K562 (cell line): ENCODE results near the gene OR8K5. TPM values are rescaled to one million over a fixed set of nuclear protein-coding genes. Genes with fewer than 3 reads are reported as not detected.

Source experiments
- ATAC-seq: fragments of 200-7000 bp; cut with Tn5 transposase; 3 replicates; pipeline ENCODE4 v1.9.1; 2020; ENCODE audit warnings: moderate library complexity
- Bru-seq: library from RNA; stranded (reverse); fragments of 400-500 nt; gene quantifications from one replicate; lab custom pipeline; 2021; lab: Mats Ljungman, UMichigan
- BruChase-seq, 2 experiments: library from RNA; stranded (reverse); fragments of 400-500 nt; gene quantifications; one replicate each; lab custom pipeline; 2021; lab: Mats Ljungman, UMichigan
- BruUV-seq: library from RNA; stranded (reverse); fragments of 400-500 nt; replicated peaks from 2 replicates; lab custom pipeline; 2021; lab: Mats Ljungman, UMichigan
- CTCF ChIA-PET: fragments of 300-600 bp; formaldehyde crosslinking; extraction: SDS; loops from one replicate; lab custom pipeline; 2021; ENCODE audit warnings: low intra/inter-chr PET ratio; lab: Yijun Ruan, JAX
- POLR2A ChIA-PET: fragments of 300-600, 350-650 bp; sonication (Branson Sonifier 250); formaldehyde crosslinking; extraction: SDS; loops from one replicate; lab custom pipeline; 2021; ENCODE audit warnings: antibody characterized with exemption, inconsistent platforms; lab: Yijun Ruan, JAX
- DNase-seq, 4 experiments: peaks; one replicate each; pipeline versions ENCODE4 v3.0.0 to v3.0.0-alpha.2; 2011 to 2018; ENCODE audit warnings: low spot score in 3 of 4, mixed read lengths in 3 of 4; ENCODE audit errors: extremely low read depth in 1 of 4
- FAIRE-seq: peaks from 2 replicates; lab custom pipeline; 2011; peaks lifted over from hg19 to GRCh38; lab: Jason Lieb, UNC
- H2AFZ ChIP-seq: 2 replicates; pipeline ENCODE4 v1.6.0; 2011; ENCODE audit warnings: low read depth, low read length, control low read depth, inconsistent platforms
- H3K27ac ChIP-seq: fragments of 200-600 bp; 3 replicates; pipeline ENCODE4 v1.8.0; 2011; ENCODE audit warnings: low read depth, mild to moderate bottlenecking, control low read depth, inconsistent platforms, low read length, moderate library complexity, mixed read lengths; ENCODE audit errors: extremely low read depth
- H3K27me3 ChIP-seq, 2 experiments: fragments of 300-600 bp in 1 of 2; 2 replicates in 1 of 2; 3 replicates in 1 of 2; pipeline versions ENCODE4 v1.6.0 to v1.8.0; 2011; ENCODE audit warnings: inconsistent platforms in 2 of 2, low read length in 2 of 2, mild to moderate bottlenecking in 1 of 2, mixed read lengths in 1 of 2, moderate library complexity in 1 of 2; ENCODE audit not compliant: control insufficient read depth in 2 of 2, insufficient read depth in 2 of 2
- H3K36me3 ChIP-seq: fragments of 300-600 bp; 3 replicates; pipeline ENCODE4 v1.8.0; 2011; ENCODE audit warnings: mild to moderate bottlenecking, low read length, inconsistent platforms; ENCODE audit not compliant: control insufficient read depth, insufficient read depth
- H3K4me1 ChIP-seq, 2 experiments: fragments of 200-600 bp in 1 of 2; replicated peaks in 1 of 2; 2 replicates in 1 of 2; 3 replicates in 1 of 2; pipeline versions ENCODE4 v1.5.1 to v1.8.0; 2011; ENCODE audit warnings: inconsistent platforms in 2 of 2, low read length in 2 of 2, mild to moderate bottlenecking in 1 of 2, mixed read lengths in 1 of 2, moderate library complexity in 1 of 2; ENCODE audit not compliant: control insufficient read depth in 2 of 2, insufficient read depth in 2 of 2
- H3K4me2 ChIP-seq: 2 replicates; pipeline ENCODE4 v1.6.1; 2011; ENCODE audit warnings: low read length, control low read depth, inconsistent platforms, mixed read lengths; ENCODE audit not compliant: insufficient read depth
- H3K4me3 ChIP-seq: fragments of 200-600 bp; sonication (generic), shearing (Covaris generic); 2 replicates; pipeline ENCODE4 v1.5.1; 2016; ENCODE audit warnings: control low read depth, inconsistent platforms
- H3K79me2 ChIP-seq: fragments of 200-600 bp; 3 replicates; pipeline ENCODE4 v1.8.0; 2011; ENCODE audit warnings: low read length, inconsistent platforms; ENCODE audit not compliant: control insufficient read depth, insufficient read depth
- H3K9ac ChIP-seq, 2 experiments: 2 replicates each; pipeline versions ENCODE4 v1.6.0 to v1.6.1; 2011; ENCODE audit warnings: low read depth in 2 of 2, low read length in 2 of 2, control low read depth in 1 of 2, inconsistent platforms in 1 of 2, mild to moderate bottlenecking in 1 of 2, mixed read lengths in 1 of 2; ENCODE audit not compliant: insufficient read depth in 1 of 2
- H3K9me1 ChIP-seq: one replicate; pipeline ENCODE4 v1.6.0; 2011; ENCODE audit warnings: inconsistent platforms, mild to moderate bottlenecking, low read length, moderate library complexity; ENCODE audit not compliant: control insufficient read depth, insufficient read depth
- H3K9me3 ChIP-seq: replicated peaks from 2 replicates; pipeline ENCODE4 v1.5.1; 2011; ENCODE audit warnings: low read depth, low read length, inconsistent platforms; ENCODE audit not compliant: control insufficient read depth, insufficient read depth
- H4K20me1 ChIP-seq: replicated peaks from 2 replicates; pipeline ENCODE4 v1.6.1; 2011; ENCODE audit warnings: low read length, inconsistent platforms, mixed read lengths; ENCODE audit not compliant: control insufficient read depth, insufficient read depth
- SRSF7 ChIP-seq: fragments of 200-400 bp; formaldehyde crosslinking; optimal IDR thresholded peaks from 2 replicates; pipeline ENCODE3; 2017; ENCODE audit warnings: mild to moderate bottlenecking, low read depth, low read length
- WGBS: fragments of 100-300 bp; shearing (Covaris generic); methylation state at CpG from one replicate; pipeline ENCODE4 v1.1.6; 2016; ENCODE audit warnings: low coverage, mixed read lengths; ENCODE audit not compliant: insufficient coverage; ENCODE audit errors: missing lambda C conversion rate; 5-methylcytosine and 5-hydroxymethylcytosine counted together
- in situ Hi-C: fragments of 300-500 bp; cut with MboI; formaldehyde crosslinking; loops from 4 replicates; pipeline ENCODE4 v1.15.0; 2018; ENCODE audit warnings: inconsistent platforms, mixed read lengths
- intact Hi-C: fragments of 100-400 bp; cut with micrococcal nuclease; formaldehyde crosslinking; loops from 2 replicates; pipeline ENCODE4 v1.14.2; 2022
- long read RNA-seq, 3 experiments: library from polyadenylated mRNA in 2 of 3; library from RNA in 1 of 3; unstranded in 2 of 3; stranded (forward) in 1 of 3; transcript quantifications; one replicate each; pipeline ENCODE4 v2.0.0, GENCODE V29; 2019 to 2022
- polyA minus RNA-seq, 3 experiments: library from RNA; depleted of rRNA, polyadenylated mRNA; stranded (reverse); fragments of >200 nt; gene quantifications; 2 replicates each; pipeline ENCODE4 v1.2.3, GENCODE V29; 2011
- polyA plus RNA-seq, 8 experiments: library from polyadenylated mRNA; depleted of rRNA in 4 of 8; stranded (reverse) in 5 of 8; unstranded in 3 of 8; fragments of >200 nt; fragmentation: Nextera tagmentation in 2 of 8; fragmentation: Illumina TruSeq in 1 of 8; extraction: Ambion mirVana in 2 of 8; extraction: Trizol in 1 of 8; gene quantifications; 2 replicates each; pipeline versions ENCODE4 v1.2.1 to v1.2.3, GENCODE V29; 2011 to 2014; ENCODE audit warnings: inconsistent platforms in 1 of 8, missing spikeins in 1 of 8
- total RNA-seq, 7 experiments: library from RNA; depleted of rRNA in 6 of 7; stranded (reverse); fragments of >200 nt in 6 of 7; fragmentation: Illumina TruSeq in 2 of 7; extraction: Trizol in 2 of 7; gene quantifications; 2 replicates each; pipeline versions ENCODE4 v1.2.1 to v1.2.3, GENCODE V29; 2011 to 2021; ENCODE audit warnings: low replicate concordance in 1 of 7
- TF ChIP-seq, protein P1 (sequence below): fragments of 250-450 bp; sonication (Bioruptor Pico); IDR thresholded peaks from 2 replicates; pipeline ENCODE4 v1.4.0; 2020; ENCODE audit warnings: mild to moderate bottlenecking, moderate library complexity, borderline replicate concordance
- TF ChIP-seq, protein P2 (sequence below): sonication (generic); formaldehyde crosslinking; IDR thresholded peaks from 2 replicates; pipeline ENCODE4 v1.8.0; 2023; ENCODE audit warnings: missing genetic modification reagents, mild to moderate bottlenecking, borderline replicate concordance

OR8K5 gene, protein sequence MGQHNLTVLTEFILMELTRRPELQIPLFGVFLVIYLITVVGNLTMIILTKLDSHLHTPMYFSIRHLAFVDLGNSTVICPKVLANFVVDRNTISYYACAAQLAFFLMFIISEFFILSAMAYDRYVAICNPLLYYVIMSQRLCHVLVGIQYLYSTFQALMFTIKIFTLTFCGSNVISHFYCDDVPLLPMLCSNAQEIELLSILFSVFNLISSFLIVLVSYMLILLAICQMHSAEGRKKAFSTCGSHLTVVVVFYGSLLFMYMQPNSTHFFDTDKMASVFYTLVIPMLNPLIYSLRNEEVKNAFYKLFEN
- not detected in 2 replicates for total RNA-seq (2011; cell fraction: chromatin; rRNA removed; ENCODE audit: low replicate concordance)
- total RNA-seq (2011; cell fraction: nucleolus; rRNA removed), result not detected in 2 replicates
- not detected in 2 replicates for total RNA-seq (2011; cell fraction: nucleoplasm; rRNA removed)
- total RNA-seq (2014; rRNA removed) (not detected in 2 replicates), total RNA-seq (2014; rRNA removed; fragmentation: Illumina TruSeq; extraction: Trizol) (not detected in 2 replicates), total RNA-seq (2015; rRNA removed; fragmentation: Illumina TruSeq; extraction: Trizol) (not detected in 2 replicates), total RNA-seq (2021) (not detected in 2 replicates), polyA plus RNA-seq (2011; rRNA removed) (not detected in 2 replicates), polyA plus RNA-seq (2014; fragmentation: Illumina TruSeq; extraction: Trizol) (not detected in 2 replicates), polyA plus RNA-seq (2014; fragmentation: Nextera tagmentation; extraction: Ambion mirVana) (not detected), polyA plus RNA-seq (2014; rRNA removed) (not detected in 2 replicates), polyA minus RNA-seq (2011; rRNA and poly(A)+ RNA removed) (not detected in 2 replicates), Bru-seq, nascent RNA (not detected), BruChase-seq, experiment 1, labeled RNA remaining after a 2-hour chase (not detected), BruChase-seq, experiment 2, labeled RNA remaining after a 6-hour chase (not detected)
- not detected in 2 replicates for polyA plus RNA-seq (2011; cell fraction: cytosol; rRNA removed)
- not detected in 2 replicates for polyA plus RNA-seq (2011; cell fraction: nucleus; rRNA removed)
- not detected in 2 replicates for polyA plus RNA-seq (2012)
- not detected in 2 replicates for polyA minus RNA-seq (2011; cell fraction: cytosol; rRNA and poly(A)+ RNA removed)
- polyA minus RNA-seq (2011; cell fraction: nucleus; rRNA and poly(A)+ RNA removed), result not detected in 2 replicates
- long read RNA-seq, experiment 1, result 0 reads
- long read RNA-seq, experiment 2, result 0 reads
- long read RNA-seq, experiment 3, result 0 reads

DNA sequence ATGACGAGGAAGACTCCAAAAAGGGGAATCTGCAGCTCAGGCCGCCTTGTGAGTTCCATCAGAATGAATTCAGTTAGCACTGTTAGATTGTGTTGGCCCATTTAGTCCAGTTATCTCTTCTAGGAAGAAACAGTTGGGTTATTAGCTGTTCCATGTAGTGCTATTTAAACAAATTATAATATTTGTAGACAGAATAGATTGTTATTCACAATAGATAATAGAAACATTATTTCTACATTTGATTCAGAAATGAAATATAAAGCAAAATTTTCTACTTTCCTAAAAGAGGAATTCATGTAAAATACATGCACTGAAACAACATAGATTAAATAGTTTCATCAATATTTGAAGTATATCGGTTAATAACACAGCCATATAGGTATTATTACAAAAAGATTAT lies at the start of gene OR8K5:
Gene OR8K5, minus strand, starts transcription at position 101 of the 400 bp plus-strand sequence. Its CDS starts 0 bp downstream, at position 101.
- Histone ChIP-seq H3K9me1 (no peaks in the 10 kb centered on the region), H3K27me3 (no peaks in the 10 kb centered on the region), H4K20me1 (no peaks in the 10 kb centered on the region), H3K4me2 (no peak within 1 kb of the TSS), H3K27ac (no peak within 1 kb of the TSS), H3K36me3 (no peaks in the 10 kb centered on the region), H3K9me3 (no peaks in the 10 kb centered on the region; the same call in 1 of the 2 replicates), H2AFZ (no peak within 1 kb of the TSS), H3K4me1 (no peaks in the 10 kb centered on the region), H3K9ac (no peak within 1 kb of the TSS), H3K79me2 (no peaks in the 10 kb centered on the region), H3K4me3 (no peak within 1 kb of the TSS)
- CTCF ChIA-PET, result no interaction called here
- no TSS peak for BruUV-seq
- FAIRE-seq (no peak), DNase-seq (no peak), ATAC-seq (no peak)
- POLR2A ChIA-PET, result no interaction called here
- intact Hi-C loops, result loop anchor here (10.0 kb wide), 1 partner anchor 55 kb away; the partner anchor contains the start of gene OR8H2
- 0% methylated on average over 3 of the region's 3 CpGs for WGBS
- in situ Hi-C loops, result no loop called here
- TF ChIP-seq, protein P1, sequence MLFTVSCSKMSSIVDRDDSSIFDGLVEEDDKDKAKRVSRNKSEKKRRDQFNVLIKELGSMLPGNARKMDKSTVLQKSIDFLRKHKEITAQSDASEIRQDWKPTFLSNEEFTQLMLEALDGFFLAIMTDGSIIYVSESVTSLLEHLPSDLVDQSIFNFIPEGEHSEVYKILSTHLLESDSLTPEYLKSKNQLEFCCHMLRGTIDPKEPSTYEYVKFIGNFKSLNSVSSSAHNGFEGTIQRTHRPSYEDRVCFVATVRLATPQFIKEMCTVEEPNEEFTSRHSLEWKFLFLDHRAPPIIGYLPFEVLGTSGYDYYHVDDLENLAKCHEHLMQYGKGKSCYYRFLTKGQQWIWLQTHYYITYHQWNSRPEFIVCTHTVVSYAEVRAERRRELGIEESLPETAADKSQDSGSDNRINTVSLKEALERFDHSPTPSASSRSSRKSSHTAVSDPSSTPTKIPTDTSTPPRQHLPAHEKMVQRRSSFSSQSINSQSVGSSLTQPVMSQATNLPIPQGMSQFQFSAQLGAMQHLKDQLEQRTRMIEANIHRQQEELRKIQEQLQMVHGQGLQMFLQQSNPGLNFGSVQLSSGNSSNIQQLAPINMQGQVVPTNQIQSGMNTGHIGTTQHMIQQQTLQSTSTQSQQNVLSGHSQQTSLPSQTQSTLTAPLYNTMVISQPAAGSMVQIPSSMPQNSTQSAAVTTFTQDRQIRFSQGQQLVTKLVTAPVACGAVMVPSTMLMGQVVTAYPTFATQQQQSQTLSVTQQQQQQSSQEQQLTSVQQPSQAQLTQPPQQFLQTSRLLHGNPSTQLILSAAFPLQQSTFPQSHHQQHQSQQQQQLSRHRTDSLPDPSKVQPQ, result no peak
- TF ChIP-seq SRSF7, result no peak
- TF ChIP-seq, protein P2, sequence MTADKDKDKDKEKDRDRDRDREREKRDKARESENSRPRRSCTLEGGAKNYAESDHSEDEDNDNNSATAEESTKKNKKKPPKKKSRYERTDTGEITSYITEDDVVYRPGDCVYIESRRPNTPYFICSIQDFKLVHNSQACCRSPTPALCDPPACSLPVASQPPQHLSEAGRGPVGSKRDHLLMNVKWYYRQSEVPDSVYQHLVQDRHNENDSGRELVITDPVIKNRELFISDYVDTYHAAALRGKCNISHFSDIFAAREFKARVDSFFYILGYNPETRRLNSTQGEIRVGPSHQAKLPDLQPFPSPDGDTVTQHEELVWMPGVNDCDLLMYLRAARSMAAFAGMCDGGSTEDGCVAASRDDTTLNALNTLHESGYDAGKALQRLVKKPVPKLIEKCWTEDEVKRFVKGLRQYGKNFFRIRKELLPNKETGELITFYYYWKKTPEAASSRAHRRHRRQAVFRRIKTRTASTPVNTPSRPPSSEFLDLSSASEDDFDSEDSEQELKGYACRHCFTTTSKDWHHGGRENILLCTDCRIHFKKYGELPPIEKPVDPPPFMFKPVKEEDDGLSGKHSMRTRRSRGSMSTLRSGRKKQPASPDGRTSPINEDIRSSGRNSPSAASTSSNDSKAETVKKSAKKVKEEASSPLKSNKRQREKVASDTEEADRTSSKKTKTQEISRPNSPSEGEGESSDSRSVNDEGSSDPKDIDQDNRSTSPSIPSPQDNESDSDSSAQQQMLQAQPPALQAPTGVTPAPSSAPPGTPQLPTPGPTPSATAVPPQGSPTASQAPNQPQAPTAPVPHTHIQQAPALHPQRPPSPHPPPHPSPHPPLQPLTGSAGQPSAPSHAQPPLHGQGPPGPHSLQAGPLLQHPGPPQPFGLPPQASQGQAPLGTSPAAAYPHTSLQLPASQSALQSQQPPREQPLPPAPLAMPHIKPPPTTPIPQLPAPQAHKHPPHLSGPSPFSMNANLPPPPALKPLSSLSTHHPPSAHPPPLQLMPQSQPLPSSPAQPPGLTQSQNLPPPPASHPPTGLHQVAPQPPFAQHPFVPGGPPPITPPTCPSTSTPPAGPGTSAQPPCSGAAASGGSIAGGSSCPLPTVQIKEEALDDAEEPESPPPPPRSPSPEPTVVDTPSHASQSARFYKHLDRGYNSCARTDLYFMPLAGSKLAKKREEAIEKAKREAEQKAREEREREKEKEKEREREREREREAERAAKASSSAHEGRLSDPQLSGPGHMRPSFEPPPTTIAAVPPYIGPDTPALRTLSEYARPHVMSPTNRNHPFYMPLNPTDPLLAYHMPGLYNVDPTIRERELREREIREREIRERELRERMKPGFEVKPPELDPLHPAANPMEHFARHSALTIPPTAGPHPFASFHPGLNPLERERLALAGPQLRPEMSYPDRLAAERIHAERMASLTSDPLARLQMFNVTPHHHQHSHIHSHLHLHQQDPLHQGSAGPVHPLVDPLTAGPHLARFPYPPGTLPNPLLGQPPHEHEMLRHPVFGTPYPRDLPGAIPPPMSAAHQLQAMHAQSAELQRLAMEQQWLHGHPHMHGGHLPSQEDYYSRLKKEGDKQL, result no peak
